Muscle of leg (tissue), 11 donors: ENCODE data around the gene TSPAN9. TPM values are rescaled to one million over a fixed set of nuclear protein-coding genes. Genes with fewer than 3 reads are reported as not detected.

Source experiments
- DNase-seq: peaks from one replicate; pipeline ENCODE4 v3.0.0; 2013
- H3K27ac ChIP-seq: one replicate; pipeline ENCODE4 v1.5.1; 2013; ENCODE audit warnings: mild to moderate bottlenecking, low read length, control low read depth
- H3K27me3 ChIP-seq: one replicate; pipeline ENCODE4 v1.6.1; 2013; ENCODE audit warnings: low read length; ENCODE audit not compliant: control insufficient read depth, insufficient read depth
- H3K36me3 ChIP-seq: one replicate; pipeline ENCODE4 v1.6.1; 2013; ENCODE audit warnings: low read length; ENCODE audit not compliant: control insufficient read depth, insufficient read depth
- H3K4me1 ChIP-seq: one replicate; pipeline ENCODE4 v1.6.1; 2013; ENCODE audit warnings: low read length; ENCODE audit not compliant: control insufficient read depth, insufficient read depth
- H3K4me3 ChIP-seq: one replicate; pipeline ENCODE4 v1.5.1; 2013; ENCODE audit warnings: low read length, control low read depth
- H3K9me3 ChIP-seq: replicated peaks from 2 replicates; pipeline ENCODE4 v1.6.1; 2013; ENCODE audit warnings: low read depth, low read length; ENCODE audit not compliant: control insufficient read depth
- WGBS: methylation state at CpG from one replicate; pipeline ENCODE4 v1.1.5; 2013; ENCODE audit warnings: missing lambda C conversion rate; ENCODE audit not compliant: insufficient coverage; 5-methylcytosine and 5-hydroxymethylcytosine counted together
- polyA plus RNA-seq, 8 donors: library from polyadenylated mRNA; unstranded; fragments of 120-200 nt; gene quantifications; one replicate each; pipeline versions ENCODE4 v1.2.1 to v1.2.3, GENCODE V29; 2013; ENCODE audit warnings: inconsistent platforms in 1 of 8, low replicate concordance in 1 of 8; ENCODE audit not compliant: insufficient read length in 8 of 8, insufficient read depth in 1 of 8
- total RNA-seq: library from RNA; stranded (reverse); fragments of 120-200 nt; gene quantifications from one replicate; pipeline ENCODE4 v1.2.4, GENCODE V29; 2013

The TSPAN9 gene
- total and polyA plus RNA-seq, 9 donors = 56.6 to 142 (median 116) TPM

DNA sequence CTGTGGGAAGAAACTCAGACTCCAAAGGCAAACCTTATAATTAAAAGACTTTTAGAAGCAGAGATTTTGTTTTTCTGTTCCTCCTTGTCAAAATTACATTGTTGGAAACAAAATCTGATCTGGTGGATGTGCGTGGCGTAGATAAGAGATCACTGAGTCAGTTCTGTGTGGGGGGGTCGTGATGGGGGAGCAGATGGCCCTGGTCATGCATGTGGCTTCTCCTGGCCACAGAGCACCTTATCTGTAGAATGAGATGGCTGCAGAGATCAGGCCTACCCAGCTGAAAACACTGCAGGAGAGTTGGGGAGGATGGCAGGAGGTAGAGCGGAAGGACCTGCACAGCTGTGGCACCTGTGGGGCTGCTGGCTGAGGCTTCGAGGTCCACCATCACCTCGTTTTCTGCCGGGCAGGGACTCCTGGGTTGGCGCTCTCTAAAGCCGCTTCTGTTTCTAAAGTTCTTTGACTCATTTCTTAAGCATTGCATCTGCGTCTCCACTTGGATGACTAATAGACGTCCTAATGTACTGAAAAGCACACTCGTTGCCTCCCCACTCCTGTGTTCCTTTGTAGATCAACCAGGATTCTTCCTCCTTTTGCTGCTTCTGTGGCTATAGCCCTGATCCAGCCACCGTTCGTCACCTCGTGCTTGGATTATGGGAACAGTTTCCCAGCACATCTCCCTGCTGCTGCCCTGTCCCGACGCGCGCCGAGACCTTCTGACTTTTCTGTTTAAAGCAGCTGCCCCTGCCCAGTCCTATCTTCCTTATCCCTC lies 93.4 kb downstream of the TSPAN9 start:
- H3K36me3 ChIP-seq = no peaks in the 10 kb centered on the region
- H3K4me1 ChIP-seq = peaks cover 23% of the 10 kb centered on the region
- H3K4me3 ChIP-seq = no peak overlapping the region
- peaks cover 3% of the 10 kb centered on the region for H3K27me3 ChIP-seq
- no peak overlapping the region for H3K27ac ChIP-seq
- no peak for DNase-seq
- H3K9me3 ChIP-seq = no peaks in the 10 kb centered on the region
- 77% methylated on average over 14 of the region's 20 CpGs for WGBS

DNA sequence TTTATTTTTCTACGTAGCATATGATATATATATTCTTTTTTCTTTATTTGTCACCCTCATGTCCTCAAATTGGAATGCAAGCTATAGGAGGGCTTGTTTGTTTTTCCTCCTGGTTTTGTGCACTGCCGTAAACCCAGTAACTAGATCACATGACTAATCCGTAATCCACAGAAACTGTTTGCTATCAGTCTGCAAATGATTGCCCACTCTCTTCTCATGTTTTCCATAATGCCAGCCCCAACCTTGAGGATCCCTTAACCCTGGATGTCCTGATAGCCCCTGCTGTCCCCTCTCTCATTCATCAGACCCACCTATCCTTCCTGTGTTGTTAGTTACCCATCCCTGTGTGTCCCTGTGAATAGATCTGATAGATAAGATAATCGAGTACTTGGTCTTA lies 94.0 kb downstream of the TSPAN9 start:
- Histone ChIP-seq H3K27me3 (peaks cover 3% of the 10 kb centered on the region), H3K9me3 (no peaks in the 10 kb centered on the region), H3K4me3 (no peak overlapping the region), H3K27ac (no peak overlapping the region), H3K4me1 (peaks cover 20% of the 10 kb centered on the region), H3K36me3 (no peaks in the 10 kb centered on the region)
- DNase-seq = no peak
- WGBS = 75% methylated on average over 1 of the region's 4 CpGs

DNA sequence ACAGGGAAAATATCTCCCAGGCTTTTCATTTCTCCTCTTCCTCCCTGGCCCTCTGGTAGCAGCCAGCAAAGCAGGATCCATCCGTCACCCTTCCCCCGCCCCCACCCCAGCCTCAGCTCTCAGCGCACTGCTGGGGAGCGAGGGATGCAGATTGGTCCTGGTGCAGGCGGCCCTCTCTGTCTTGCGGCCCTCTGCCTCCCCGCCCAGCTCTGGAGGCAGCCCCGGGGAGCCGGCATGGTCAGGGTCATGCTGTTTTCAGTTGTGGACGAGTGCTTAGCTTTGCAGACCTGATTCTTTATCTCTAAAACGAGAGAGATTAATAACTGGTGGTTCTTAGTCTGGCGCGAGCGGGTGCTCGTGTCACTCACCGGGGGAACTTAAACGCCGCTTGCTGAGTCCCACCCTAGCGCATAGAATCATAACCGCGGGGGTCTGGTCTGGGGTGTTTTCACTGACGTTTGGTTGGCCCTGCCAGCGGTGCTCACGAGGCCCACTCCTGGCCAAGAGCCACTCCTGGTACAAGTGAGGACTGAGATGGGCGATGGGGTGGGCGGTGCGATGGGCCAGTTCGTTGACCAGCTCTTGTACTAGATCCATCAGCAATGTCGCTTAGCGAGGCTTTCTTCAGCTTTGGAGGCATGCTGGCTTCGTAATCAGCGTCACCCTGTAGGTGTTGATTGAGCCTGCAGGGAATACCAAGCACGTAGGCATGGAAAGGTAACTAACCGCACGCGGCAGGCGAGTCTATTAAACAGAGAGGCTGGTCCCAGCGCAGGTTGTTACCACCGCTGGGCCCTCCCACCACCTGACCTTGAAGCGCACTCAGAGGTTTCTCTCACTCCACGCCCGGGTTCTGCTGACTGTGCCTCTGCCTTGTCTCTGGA lies 95.2 kb downstream of the TSPAN9 start:
- DNase-seq = no peak
- Histone ChIP-seq H3K4me3 (no peak overlapping the region), H3K9me3 (no peaks in the 10 kb centered on the region), H3K4me1 (peaks cover 20% of the 10 kb centered on the region), H3K27me3 (peaks cover 3% of the 10 kb centered on the region), H3K36me3 (no peaks in the 10 kb centered on the region), H3K27ac (no peak overlapping the region)
- WGBS = 83% methylated on average over 36 of the region's 42 CpGs

DNA sequence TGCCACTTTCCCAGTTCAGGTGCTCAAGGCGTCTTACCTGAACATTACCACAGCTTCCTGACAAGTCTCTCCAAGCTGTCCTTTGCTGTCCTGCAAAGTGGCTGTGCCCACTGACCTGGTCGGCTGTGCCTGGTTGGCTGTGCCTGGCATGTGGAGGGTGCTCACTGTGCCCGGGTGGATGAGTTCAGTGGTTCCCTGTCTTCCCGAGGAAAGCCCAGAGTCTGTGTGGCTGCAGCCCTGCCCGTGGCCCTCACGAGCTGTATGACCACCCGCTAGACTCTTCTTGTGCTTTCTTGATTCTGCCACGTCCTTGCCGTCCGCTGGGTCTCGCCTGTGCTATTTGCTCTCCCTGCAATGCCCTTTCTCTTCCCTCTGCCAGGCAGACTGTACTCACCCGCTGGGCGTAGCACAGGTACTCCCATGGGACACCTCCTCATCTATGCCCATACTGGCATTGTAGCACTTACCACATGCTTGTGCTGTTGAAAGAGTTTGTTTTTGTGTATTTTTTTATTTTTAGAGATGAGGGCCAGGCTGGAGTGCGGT lies 95.9 kb downstream of the TSPAN9 start:
- H3K27me3 ChIP-seq = no peaks in the 10 kb centered on the region
- WGBS = 94% methylated on average over 11 of the region's 14 CpGs
- no peak overlapping the region for H3K4me3 ChIP-seq
- peaks cover 13% of the 10 kb centered on the region for H3K4me1 ChIP-seq
- no peaks in the 10 kb centered on the region for H3K9me3 ChIP-seq
- H3K27ac ChIP-seq = no peak overlapping the region
- no peaks in the 10 kb centered on the region for H3K36me3 ChIP-seq
- DNase-seq = no peak

DNA sequence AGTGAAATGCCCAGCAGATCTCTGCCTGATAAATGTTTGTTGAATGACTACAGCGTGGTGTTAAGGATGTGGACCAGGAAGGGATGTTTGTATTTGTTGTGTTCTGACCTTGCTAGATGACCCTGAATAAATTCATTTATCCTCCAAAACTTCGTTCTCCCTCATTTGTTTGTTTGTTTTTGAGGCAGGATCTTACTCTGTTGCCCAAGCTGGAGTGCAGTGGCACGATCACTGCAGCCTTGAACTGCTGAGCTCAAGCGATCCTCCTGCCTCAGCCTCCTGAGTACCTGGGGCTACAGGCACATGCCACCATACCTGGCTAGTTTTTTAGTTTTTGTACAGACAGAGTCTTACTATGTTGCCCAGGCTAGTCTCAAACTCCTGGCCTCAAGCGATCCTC lies 96.7 kb downstream of the TSPAN9 start:
- Histone ChIP-seq H3K27me3 (no peaks in the 10 kb centered on the region), H3K27ac (no peak overlapping the region), H3K36me3 (no peaks in the 10 kb centered on the region), H3K4me1 (peaks cover 5% of the 10 kb centered on the region), H3K9me3 (no peaks in the 10 kb centered on the region), H3K4me3 (no peak overlapping the region)
- no peak for DNase-seq
- 87% methylated on average over 2 of the region's 5 CpGs for WGBS

DNA sequence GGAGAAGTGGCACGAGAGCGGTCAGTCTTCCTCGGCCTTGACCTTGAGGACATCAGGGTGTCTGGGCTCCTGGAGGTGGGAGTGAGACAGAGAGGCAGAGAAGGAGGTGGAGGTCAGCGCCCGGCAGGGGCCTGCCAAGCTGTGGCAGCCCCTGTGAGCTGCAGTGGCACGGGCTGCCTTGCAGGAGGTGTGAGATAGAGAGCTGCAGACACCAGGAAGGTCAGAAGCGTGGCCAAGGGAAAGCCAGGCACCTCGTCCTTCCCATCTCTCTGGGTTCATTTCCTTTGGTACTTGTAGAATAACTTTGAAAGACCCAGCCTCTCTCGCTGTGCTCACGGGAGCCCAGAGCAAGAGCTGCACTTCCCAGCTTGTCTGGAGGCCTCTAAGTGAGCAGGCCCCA lies 98.1 kb downstream of the TSPAN9 start:
- 73% methylated on average over 9 of the region's 10 CpGs for WGBS
- no peak overlapping the region for H3K27ac ChIP-seq
- H3K36me3 ChIP-seq = no peaks in the 10 kb centered on the region

DNA sequence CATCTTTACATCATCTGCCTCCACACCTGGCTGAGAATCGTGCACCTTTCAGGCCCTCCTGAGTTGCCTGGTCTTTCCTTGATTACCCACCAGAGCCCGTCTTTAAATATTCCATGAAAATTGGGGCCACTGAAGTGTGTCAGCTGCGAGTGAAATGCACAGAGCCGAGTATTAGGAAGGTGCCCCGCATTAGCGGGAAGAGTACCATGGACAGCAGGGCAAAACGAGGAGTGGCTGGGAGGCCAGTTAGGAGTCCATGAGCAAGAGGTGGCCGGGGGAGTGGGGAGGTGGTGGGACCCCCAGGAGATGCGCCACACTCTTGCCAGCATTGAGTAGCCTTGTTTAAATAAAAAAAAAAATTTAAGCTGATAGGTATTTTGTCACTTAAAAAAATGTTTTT lies 99.6 kb downstream of the TSPAN9 start:
- Histone ChIP-seq H3K36me3 (no peaks in the 10 kb centered on the region), H3K9me3 (no peaks in the 10 kb centered on the region), H3K27ac (no peak overlapping the region), H3K4me3 (no peak overlapping the region), H3K27me3 (no peaks in the 10 kb centered on the region), H3K4me1 (peaks cover 12% of the 10 kb centered on the region)
- DNase-seq = no peak
- 83% methylated on average over 7 of the region's 9 CpGs for WGBS

More for the DNA sequence above, 98.1 kb downstream of the TSPAN9 start:
- Histone ChIP-seq H3K9me3 (no peaks in the 10 kb centered on the region), H3K4me1 (peaks cover 12% of the 10 kb centered on the region), H3K27me3 (no peaks in the 10 kb centered on the region), H3K4me3 (no peak overlapping the region)
- no peak for DNase-seq

DNA sequence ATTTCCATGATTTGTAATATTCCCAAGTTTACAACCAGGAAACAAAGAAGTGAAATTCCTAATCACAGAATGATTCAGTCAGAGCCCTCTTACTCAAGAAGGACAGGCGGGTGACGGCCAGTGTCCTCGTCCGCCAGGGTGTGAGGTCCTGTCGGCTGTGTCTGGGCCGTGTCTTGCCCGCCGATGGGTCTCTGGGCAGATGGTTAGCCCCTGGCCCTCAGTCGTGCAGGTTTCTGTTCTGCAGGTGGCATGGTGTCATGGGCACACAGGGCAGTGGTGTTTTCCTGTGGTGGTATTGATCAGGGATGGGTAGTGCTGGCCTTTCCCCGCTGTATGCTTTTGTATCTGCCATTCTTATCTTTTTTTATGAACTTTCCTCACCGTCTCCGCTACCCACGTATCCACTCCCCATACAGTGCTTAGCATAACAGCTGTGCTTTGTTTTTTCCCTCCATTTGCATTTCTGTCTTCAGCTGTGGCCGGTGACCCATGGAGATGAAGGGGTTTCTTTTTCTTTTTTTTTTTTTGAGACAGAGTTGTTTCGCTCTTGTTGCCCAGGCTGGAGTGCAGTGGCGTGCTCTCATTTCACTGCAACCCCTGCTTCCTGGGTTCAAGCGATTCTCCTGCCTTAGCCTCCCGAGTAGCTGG lies 100.7 kb downstream of the TSPAN9 start:
- no peaks in the 10 kb centered on the region for H3K9me3 ChIP-seq
- DNase-seq = no peak

DNA sequence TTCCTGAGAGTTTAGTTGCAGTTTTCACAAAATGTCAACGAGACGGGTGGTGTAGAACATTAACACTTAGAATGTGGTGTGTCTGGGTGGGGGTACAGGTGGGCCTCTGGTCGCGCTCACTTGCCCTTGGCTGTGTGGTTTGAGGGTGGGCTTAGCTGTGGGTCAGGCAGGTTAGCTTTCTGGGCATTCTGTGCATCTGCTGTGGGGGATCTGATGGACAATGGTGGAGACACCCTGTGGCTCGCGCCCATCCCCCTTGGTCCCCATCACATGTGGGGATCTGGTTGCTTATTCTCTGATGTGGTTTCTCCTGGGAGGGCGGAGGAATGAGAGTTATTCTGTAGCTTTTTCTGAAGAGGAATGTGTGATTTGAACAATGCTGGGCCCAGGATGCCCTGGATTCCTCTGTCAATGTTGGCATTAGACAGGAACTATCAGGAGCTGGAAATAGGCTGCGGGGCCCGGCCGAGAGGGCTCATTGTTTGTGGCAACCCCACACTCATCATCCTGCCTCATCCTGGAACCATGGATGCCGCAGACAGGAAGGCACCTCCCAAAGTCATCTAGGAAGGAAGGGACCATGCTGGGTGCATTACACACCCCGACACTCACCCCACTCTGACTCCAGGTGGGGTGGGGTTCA lies 101.6 kb downstream of the TSPAN9 start:
- Histone ChIP-seq H3K27me3 (no peaks in the 10 kb centered on the region), H3K27ac (no peak overlapping the region), H3K4me1 (peaks cover 14% of the 10 kb centered on the region), H3K36me3 (peaks cover 2% of the 10 kb centered on the region), H3K4me3 (no peak overlapping the region), H3K9me3 (no peaks in the 10 kb centered on the region)
- DNase-seq = no peak
- WGBS = 79% methylated on average over 6 of the region's 12 CpGs

More for the DNA sequence above, 100.7 kb downstream of the TSPAN9 start:
- 91% methylated on average over 9 of the region's 18 CpGs for WGBS
- no peaks in the 10 kb centered on the region for H3K27me3 ChIP-seq
- H3K4me3 ChIP-seq = no peak overlapping the region
- no peak overlapping the region for H3K27ac ChIP-seq
- peaks cover 2% of the 10 kb centered on the region for H3K36me3 ChIP-seq
- H3K4me1 ChIP-seq = peaks cover 12% of the 10 kb centered on the region
